WERI-Rb-1 (cell line): Measurements from ENCODE around the gene CEPT1.
A peak's percentile ranks its signal among the peaks of the same experiment; 100 is the strongest.
"Not testable (repeated sequence)": the region's sequence is repeated elsewhere in the genome, so short reads cannot be mapped to it uniquely, and the experiment has no call there.

Experiments used
- DNase-seq: peaks from one replicate; pipeline ENCODE4 v3.0.0-alpha.2; 2020
- H3K27ac ChIP-seq: fragments of 250-450 bp; sonication (Bioruptor Pico); 2 replicates; pipeline ENCODE4 v1.5.1; 2020; ENCODE audit warnings: mild to moderate bottlenecking, moderate library complexity
- H3K27me3 ChIP-seq: fragments of 250-450 bp; sonication (Bioruptor Pico); 2 replicates; pipeline ENCODE4 v1.5.1; 2021; ENCODE audit warnings: mild to moderate bottlenecking, low read depth, moderate library complexity; ENCODE audit not compliant: insufficient read depth, severe bottlenecking
- H3K36me3 ChIP-seq: fragments of 250-450 bp; sonication (Bioruptor Pico); 2 replicates; pipeline ENCODE4 v1.5.1; 2020; ENCODE audit warnings: mild to moderate bottlenecking, moderate library complexity
- H3K4me3 ChIP-seq: 2 replicates; pipeline ENCODE4 v1.5.1; 2011; ENCODE audit warnings: low read depth, mild to moderate bottlenecking, control low read depth, low read length
- H3K9me3 ChIP-seq: fragments of 250-450 bp; sonication (Bioruptor Pico); 2 replicates; pipeline ENCODE4 v1.5.1; 2021; ENCODE audit warnings: mild to moderate bottlenecking, moderate library complexity; ENCODE audit not compliant: severe bottlenecking
- TF ChIP-seq, protein P1 (sequence below): IDR thresholded peaks from 2 replicates; pipeline ENCODE4 v1.5.1; 2011; ENCODE audit warnings: low read depth, mild to moderate bottlenecking, control low read depth, inconsistent platforms, low read length

Gene CEPT1

DNA sequence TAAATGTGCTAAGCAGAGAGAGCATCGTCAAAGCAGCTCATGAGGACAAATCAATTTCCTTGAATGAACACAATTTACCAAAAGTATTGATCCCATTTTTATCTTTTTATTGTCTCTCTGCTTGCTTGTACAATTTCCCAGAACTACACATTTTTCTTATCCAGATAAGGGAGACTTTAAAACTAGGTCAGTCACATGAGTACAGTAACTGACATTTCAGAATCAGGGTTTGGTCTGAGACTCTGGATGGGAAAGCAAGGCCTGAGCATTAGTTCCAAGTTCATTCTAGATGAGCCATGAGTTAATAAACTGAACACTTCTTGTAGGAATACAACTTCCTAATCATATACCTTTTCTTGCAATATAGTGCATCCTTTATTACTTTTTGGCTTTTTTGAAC lies 71.9 kb downstream of the CEPT1 start:
- Histone ChIP-seq H3K4me3 (no peak overlapping the region), H3K9me3 (no peaks in the 10 kb centered on the region), H3K27ac (no peak overlapping the region), H3K36me3 (no peaks in the 10 kb centered on the region), H3K27me3 (no peaks in the 10 kb centered on the region)
- TF ChIP-seq, protein P1, sequence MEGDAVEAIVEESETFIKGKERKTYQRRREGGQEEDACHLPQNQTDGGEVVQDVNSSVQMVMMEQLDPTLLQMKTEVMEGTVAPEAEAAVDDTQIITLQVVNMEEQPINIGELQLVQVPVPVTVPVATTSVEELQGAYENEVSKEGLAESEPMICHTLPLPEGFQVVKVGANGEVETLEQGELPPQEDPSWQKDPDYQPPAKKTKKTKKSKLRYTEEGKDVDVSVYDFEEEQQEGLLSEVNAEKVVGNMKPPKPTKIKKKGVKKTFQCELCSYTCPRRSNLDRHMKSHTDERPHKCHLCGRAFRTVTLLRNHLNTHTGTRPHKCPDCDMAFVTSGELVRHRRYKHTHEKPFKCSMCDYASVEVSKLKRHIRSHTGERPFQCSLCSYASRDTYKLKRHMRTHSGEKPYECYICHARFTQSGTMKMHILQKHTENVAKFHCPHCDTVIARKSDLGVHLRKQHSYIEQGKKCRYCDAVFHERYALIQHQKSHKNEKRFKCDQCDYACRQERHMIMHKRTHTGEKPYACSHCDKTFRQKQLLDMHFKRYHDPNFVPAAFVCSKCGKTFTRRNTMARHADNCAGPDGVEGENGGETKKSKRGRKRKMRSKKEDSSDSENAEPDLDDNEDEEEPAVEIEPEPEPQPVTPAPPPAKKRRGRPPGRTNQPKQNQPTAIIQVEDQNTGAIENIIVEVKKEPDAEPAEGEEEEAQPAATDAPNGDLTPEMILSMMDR, result no peak
- no peak for DNase-seq

DNA sequence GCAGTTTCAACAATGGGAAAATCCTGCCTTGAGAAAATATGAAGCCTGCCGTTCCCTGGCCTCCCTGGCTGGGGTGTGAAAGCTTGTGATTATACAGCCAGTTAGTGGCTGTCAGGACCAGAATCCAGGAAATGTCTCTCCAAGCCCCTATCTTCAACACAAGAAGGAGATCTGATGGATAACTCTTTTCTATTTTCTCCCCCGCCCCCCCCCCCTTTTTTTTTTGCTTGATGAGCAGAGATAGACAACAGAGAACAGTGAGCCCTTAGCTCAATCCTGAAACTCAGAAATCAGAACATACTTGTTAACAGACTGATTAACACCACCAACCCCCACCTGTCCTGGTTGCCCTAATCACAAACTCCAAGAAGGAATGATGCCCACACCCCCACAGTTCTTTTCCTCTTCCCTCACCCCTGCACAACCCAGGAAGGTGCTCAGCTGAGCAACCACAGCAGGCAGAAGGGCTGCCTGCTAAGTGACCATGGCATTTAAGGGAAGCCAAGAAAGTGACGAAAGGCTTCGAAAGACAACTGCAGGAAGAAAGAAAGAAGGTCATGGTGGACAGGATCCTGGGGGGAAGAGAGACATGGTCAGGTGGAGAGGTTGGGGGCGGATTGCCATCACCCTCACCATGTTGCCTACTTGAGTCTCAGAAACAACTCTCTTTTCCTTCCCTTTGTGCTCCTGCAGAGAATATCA lies 72.8 kb downstream of the CEPT1 start:
- DNase-seq, result no peak
- Histone ChIP-seq H3K4me3 (no peak overlapping the region), H3K36me3 (no peaks in the 10 kb centered on the region), H3K9me3 (no peaks in the 10 kb centered on the region), H3K27ac (no peak overlapping the region; the same call in 1 of the 2 replicates), H3K27me3 (no peaks in the 10 kb centered on the region)
- TF ChIP-seq, protein P1, result no peak

DNA sequence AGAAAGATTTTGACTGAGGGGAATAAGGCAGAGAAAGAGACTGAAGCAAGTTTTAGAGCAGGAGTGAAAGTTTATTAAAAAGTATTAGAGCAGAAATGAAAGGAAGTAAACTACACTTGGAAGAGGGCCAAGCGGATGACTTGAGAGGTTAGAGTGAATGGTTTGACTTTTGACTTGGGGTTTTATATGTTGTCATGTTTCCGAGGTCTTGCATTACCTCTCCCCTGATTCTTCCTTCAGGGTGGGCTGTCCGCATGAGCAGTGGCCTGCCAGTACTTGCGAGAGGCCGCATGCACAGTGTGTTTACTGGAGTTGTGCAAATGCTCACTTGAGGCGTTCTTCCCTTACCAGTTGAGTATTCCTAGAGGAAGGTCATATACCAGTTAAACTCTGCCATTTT lies 73.4 kb downstream of the CEPT1 start:
- Histone ChIP-seq H3K9me3 (no peaks in the 10 kb centered on the region), H3K36me3 (no peaks in the 10 kb centered on the region), H3K27ac (peak overlapping the region; percentile 75), H3K4me3 (no peak overlapping the region), H3K27me3 (no peaks in the 10 kb centered on the region)
- no peak for DNase-seq
- TF ChIP-seq, protein P1, result no peak

DNA sequence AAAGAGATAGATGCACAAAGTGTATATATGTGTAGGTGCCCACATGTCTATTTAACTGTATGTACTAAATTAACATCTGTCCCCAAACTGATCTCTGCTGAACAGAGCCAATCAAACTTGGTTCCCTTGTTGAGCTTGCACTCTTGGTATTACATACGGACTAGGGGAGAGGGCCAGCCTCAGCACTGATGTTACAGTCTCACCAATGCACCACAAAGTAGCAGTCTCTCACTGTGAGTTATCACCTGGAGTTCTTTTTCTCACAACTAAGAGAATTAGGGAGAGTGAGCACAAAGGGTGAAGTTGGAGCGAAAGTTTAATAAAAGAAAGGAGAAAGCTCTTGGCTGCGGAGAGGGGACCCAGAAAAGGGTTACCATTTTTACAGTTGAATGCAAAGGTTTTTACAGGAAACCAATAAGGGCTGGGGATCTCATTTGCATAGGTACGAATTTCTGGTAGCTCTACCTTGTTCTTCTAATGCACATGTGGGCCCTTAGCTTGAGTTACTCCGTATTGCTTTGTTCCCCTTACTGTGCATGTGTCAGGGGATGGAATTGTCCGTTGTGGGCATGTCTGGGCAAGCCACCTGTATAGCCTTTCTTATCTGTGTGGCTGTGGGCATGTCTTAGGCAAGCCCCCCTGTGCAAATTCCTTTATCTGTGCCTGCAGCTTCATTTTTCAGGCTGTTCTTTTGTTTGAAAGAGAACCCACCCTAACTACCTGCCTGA lies 74.2 kb downstream of the CEPT1 start:
- Histone ChIP-seq H3K4me3 (no peak overlapping the region), H3K27ac (peak overlapping the region; percentile 75), H3K27me3 (no peaks in the 10 kb centered on the region)

DNA sequence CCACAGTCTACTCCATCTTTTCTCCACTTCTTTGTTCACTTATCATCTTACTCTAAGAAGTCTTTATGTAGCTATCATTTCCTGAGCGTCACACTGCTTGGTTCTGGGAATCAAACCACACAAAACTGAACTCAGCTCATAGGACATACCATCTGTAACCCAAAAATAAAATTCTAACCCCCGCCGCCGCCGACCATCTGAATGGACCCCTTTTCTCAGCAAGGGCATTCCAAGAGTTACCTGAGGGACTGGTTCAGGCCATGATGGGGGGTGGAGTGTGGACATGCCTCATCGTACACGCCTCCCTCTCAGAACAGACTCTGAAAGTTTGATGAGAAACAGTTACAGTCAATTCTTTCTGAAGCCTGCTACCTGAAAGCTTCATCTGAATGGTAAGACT lies 74.9 kb downstream of the CEPT1 start:
- no peak for DNase-seq
- TF ChIP-seq, protein P1, result no peak
- Histone ChIP-seq H3K9me3 (no peaks in the 10 kb centered on the region), H3K27ac (peak overlapping the region; percentile 75), H3K27me3 (no peaks in the 10 kb centered on the region), H3K36me3 (no peaks in the 10 kb centered on the region), H3K4me3 (no peak overlapping the region)

More for the DNA sequence above, 74.2 kb downstream of the CEPT1 start:
- Histone ChIP-seq H3K36me3 (no peaks in the 10 kb centered on the region), H3K9me3 (no peaks in the 10 kb centered on the region)
- DNase-seq, result peak; percentile 75
- TF ChIP-seq, protein P1, result no peak

DNA sequence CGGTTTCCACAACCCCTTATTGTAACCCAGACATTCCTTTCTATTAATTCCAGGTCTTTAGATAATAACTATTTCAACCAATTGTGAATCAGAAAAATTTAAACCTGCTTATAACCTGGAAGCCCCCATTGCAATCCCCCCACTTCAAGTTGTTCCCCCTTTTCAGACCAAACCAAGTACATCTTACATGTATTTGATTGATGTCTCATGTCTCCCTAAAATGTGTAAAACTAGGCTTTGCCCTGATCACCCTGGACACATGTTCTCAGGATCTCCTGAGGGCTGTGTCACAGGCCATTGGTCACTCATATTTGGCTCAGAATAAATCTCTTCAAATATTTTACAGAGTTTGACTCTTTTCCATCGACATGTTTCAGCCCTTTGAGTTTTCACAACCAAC lies 75.3 kb downstream of the CEPT1 start:
- not testable (repeated sequence) for H3K36me3 ChIP-seq, H3K9me3 ChIP-seq, H3K27me3 ChIP-seq, DNase-seq, H3K4me3 ChIP-seq
- peak overlapping the region; percentile 75 for H3K27ac ChIP-seq
